ENCODE data around the gene MYOCD. TPM values are rescaled to one million over a fixed set of nuclear protein-coding genes. Genes with fewer than 3 reads are reported as not detected.

Gene MYOCD
- total RNA-seq, 1 donor from 2014 or later: 28.2 TPM

DNA sequence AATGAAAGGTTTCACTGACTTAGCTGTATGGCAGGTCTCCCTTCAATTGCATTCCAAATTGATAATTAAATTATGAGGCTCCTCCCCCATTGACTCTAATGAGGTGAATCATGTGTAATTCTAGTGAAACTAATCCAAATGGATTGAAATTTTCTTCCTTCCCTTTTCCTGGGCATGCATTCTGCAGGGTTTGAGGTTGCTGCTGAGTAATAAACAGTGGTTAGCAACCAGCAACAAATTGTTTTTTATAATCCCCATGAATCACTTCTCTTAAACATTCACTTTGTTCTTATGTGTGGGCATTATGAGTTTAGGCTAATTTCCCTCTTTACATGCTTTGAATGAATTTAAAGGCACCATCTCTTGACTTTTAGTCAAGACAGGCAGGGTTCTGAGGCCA lies 43.4 kb downstream of the MYOCD start:
- DNase-seq (ENCODE audit: low spot score): no peak

DNA sequence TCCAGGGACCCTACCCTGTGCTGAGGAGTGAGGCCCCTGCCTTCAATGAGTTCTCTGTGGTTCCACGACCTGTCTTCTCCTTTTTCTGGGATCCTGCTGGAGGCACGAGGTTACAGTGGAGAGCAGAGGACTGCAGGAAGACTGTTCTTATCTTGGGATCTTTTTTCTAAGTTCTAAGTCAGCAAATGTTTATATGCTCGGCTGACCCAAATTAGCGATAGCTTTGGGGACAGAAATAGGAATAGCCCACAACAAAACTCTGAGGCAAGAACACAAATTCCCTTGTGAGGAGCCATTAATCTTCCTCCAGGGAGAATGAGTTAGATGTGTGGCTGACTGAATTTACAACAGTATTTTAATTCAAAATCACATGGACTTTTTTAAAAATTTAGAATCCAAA lies 46.7 kb downstream of the MYOCD start:
- no peak for DNase-seq (ENCODE audit: low spot score)

DNA sequence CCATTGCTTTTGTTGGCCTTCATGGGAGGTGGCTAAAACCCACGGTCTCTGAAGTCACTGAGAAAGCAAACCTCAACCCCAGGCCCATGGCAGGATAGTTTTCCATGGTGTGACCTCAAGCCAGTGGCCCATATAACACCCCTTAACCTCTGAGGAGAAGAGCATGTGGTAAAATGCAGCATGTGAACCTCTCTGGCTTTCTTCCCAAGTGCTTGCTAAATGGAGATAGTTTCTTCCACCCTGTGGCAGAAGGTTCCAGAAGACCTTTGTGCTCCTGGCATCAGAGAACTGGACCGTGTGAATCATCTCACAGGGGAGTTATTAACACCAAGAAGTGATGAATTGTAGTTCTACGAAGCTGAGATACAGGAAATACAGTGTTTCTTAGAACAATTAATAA lies 47.3 kb downstream of the MYOCD start:
- no peak for DNase-seq (ENCODE audit: low spot score)

DNA sequence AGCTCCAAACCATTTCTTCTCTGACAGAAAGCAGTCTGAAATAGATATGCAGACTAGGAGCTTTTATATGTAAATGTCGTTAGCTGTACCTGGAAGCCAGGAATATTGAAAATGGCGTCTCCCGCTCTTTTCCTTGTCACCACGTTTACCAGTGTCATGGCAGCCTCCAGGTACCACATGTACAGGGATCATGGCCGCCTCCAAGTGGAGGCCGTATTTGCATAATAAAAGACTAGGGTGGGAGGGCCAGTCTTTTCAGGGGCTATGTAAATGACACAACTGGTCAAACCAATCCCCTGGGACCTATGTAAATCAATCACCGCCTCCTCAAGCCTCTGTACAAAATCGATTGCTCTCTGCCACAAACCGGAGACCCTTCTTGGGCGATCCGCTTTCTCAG lies 54.3 kb downstream of the MYOCD start:
- DNase-seq (ENCODE audit: low spot score): no peak

DNA sequence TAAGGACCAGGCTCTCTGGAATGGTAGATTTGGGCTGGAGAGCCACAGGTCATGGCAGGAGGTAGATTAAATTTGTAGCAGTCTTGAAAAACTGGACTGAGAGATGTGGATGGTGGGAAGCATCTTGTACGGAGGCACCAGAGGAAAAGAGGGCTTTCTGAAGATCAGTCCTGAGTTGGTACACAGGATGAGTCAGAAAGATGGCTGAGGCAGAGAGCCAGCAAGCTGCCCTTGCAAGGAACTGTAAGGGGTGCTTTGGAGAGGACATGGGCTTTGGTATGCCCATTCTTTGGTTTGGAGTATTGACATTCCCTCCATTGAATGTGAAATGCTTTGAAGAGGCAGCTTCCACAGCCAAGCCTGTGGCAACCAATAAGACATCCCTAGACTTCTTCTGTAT lies 55.9 kb downstream of the MYOCD start:
- no peak for DNase-seq (ENCODE audit: low spot score)

DNA sequence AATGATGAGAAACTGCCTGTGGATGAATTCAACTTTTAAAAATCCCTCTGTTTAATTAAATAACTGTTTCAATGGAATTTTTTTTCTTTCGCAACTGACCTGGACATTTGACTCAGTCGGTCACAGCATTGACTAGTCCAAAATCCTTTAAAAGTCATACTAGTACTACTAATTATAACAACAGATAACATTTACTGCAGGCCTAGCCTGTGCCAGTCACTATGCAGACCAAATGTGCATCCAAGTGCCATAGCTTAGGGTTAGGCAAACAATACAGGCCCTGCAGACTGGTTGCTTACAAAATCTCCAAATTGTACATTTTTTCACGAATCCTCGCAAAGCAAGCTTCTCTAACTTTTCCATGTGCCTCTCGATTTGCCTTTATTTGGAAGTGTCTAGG lies 56.6 kb downstream of the MYOCD start:
- DNase-seq (ENCODE audit: low spot score): no peak

DNA sequence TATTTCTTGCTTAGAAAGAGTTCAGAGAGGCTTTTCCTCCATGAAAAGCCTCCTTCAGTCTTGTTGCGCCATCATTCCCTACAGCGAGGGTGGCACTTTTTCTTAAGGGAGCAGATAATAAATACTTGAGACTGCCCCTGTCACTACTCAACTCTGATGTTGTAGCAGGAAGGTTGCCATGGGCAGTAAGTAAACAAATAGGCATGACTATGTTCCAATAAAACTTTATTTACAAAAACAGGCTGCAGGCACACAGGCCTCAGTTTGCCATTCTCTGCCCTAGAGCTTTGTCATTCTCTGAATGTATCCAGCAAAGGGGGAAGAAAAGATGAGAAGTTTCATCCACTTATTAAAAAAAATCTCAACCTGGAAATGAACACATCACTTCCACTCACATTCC lies 60.4 kb downstream of the MYOCD start:
- DNase-seq (ENCODE audit: low spot score): no peak

DNA sequence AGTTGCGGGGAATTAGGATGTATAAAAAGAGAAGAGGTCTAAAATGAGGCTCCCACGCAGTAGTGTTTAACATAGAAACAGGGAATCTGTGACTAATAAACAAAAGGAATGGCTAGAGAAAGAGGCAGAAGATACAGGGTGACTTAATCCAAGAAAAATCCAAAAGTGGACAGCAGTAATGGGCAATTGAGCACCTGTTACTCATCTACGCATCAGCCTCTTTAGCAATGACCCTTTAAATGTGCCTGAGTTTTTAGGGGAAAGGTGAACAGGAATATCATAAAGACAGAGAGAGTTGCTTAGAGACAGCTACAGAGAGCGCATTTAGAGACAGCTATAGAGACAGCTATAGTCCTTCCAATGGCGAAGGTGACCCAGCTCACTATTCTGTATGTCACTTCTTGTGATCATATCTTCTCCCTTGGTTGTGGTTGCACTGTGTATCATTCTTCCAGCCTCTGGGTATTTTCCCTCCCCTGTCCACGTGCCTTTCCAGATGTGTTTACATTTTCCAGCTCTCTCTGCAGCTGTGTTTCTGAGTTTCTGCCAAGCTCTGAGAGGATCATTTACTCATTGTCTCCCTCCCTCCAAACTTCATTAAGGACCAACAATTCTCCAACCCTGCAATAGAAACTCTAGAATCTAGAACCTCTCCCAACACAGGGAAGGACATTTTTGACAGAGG lies 61.5 kb downstream of the MYOCD start:
- no peak for DNase-seq (ENCODE audit: low spot score)

DNA sequence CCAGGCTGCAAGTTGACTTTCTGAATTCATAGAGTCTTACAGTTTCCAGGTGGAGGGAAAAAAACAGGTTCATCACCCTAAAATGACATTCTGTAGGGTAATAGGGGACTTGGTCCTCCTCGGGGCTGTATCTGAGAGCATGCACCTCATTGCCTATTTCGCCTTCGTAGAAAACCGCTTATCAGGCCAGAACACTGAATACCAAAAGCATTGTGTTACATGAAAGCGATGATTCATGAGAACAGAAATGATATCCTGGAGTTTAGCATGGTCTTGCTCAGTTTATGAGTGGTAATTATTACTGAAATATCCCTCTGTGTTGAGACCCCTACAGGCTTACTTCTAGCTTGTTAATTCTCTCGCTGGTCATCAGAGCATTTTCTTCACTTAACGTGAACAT lies 62.2 kb downstream of the MYOCD start:
- DNase-seq (ENCODE audit: low spot score): no peak

DNA sequence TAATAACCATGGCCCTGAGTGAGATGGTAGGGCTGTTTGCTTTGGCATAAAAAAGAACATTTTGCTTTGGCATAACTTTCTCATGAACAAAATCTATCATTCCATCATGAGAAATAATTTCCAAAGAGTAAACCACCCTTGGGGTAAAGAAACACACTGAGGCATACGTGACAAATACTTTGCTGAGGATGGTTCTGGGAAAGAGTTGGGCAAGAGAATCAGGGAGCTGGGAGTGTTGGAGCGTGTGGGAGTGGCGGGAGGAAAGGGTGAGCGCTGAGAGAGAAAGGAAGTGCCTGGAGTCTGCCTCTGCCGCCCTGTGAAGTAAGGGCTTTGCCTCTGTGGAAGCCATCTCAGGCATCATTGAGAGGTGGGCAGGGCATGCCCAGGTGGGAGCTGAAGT lies 63.4 kb downstream of the MYOCD start:
- DNase-seq (ENCODE audit: low spot score): no peak

DNA sequence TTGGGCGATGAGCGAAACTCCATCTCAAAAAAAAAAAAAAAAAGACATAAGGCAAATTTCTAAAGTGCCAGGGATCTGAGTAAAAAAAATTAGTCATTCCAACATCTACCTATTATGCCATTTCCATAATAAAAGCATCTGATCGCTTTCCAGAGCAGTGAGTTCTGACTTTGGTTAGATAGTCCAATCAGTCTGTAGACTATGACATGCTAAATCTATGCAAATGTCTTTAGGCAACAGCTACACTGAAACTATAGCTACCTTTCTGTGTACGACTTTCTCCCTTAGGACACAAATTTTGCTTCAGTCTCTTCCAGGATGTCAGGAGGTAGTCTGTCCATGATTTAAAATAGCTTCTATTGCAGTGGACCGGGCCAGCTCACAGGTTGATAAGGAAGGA lies 64.7 kb downstream of the MYOCD start:
- no peak for DNase-seq (ENCODE audit: low spot score)

DNA sequence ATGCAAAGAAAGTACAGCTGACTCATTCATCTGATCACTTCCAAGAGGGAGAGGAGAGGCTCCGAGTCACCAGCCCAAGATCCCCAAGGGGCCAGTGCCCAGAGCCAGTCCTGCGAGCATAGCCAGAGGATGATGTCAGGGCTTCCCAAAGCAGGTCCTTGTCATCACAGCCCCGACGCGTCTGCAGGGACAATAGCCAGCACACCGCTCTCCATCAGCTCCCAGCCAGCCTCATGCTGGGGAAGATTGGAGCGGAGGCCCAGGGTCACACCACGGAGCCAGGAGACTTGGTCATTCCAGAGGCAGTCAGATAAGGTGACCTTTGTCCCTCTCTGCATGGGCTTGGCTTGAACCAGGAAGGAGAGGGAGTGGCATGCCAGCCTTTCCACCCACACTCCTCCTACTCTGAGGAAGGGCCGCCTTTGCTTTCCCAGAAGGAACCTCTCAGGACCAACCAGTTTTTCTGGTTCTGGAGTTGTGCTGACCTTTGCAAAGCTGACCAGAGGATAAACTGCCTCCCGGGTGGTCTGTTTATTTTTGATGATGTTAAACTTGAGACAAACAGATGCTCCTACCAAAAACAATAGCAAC lies 65.3 kb downstream of the MYOCD start:
- DNase-seq (ENCODE audit: low spot score): peak; percentile 82

DNA sequence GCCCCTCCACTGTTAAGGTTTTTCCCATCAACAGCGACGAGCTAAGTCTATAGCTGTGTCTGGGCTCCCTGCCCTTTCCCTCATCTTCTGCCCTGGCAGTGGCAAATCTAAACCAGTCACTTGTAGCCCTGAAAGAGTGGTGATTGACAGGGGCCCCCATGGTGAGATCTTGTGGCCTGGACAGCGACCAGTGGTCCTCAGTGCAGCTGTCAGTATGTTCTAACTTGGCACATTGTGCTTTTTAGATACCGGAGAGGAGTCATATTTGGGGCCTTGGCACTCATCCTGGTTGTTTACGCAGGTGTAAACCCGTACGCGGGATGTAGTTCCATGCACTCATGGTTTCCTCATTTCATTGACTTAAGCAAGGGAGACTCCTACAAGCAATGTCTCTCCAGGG lies 66.1 kb downstream of the MYOCD start:
- DNase-seq (ENCODE audit: low spot score): no peak

DNA sequence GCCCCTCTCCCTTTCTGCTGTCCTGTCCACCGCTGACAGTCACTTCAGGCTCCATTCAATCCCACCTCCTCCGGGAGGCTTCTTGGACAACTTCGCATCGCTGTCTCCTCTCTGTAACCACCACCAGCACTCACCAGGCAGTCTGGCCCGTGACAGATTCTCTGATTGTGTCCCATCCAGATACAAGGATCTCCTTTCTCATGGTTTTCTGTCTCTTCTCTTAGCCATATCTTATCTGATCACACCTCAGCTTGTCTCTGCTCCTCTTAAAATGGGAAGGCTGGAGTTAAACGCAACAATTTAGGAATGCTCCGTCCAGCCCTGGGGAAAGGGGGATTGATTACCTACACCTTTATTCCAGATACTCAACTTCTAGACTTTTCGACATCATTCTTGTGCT lies 66.7 kb downstream of the MYOCD start:
- no peak for DNase-seq (ENCODE audit: low spot score)

DNA sequence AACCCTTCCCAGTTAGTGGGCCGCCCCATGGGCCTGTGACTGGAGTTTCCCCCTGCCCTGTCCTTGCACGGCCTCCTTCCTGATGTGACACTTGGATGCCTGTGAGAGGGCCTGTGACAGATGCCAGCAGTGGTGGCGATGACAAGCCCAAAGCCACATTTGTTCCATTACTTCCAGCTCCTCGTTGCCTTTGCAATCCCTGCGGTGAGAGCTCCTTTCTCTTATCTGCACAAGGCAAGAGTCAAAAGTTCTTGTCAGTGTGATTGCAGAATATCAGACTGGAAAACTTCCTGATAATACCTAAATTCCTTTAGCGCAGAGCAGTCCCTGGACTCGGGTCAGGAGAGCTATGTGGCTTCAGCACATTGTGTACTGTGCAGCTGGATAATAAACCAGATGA lies 69.2 kb downstream of the MYOCD start:
- DNase-seq (ENCODE audit: low spot score): peak; percentile 40

DNA sequence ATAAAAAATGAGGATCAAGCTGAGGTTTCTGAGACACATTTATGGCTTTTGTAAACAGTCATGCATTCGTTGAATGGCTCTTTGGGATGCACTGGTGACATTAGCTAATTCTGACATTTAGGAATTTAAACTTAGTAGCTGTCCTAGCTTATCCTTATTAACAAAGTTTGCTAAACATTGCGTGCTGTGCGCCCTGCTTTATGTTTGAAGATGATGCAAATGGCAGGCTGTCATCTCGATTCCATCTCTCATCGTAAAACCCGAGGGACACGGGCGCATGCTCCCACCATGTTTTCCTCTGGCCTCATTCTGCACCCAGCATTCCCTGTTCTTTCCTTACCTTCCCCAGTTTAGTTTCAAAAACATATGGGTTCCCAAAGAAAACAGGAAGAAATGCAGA lies 69.8 kb downstream of the MYOCD start:
- DNase-seq (ENCODE audit: low spot score): no peak

DNA sequence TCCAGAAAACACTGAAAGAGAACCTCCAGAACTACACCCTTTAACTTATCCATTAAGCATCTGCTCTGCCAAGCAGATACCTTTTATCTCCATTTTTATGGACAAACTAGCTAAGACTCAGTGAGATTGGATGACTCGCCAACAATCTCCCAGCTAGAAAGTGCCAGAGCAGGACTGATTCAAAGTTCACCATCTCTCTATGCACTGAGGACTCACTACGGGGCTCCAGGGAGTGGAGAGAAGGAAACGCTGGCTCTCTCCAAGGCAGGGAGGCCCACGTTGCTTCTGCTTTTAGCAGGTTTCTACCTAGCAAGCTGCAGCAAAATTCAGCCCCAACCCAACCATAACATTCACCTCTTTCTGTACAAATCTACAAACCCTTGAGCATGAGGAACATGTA lies 70.8 kb downstream of the MYOCD start:
- no peak for DNase-seq (ENCODE audit: low spot score)

DNA sequence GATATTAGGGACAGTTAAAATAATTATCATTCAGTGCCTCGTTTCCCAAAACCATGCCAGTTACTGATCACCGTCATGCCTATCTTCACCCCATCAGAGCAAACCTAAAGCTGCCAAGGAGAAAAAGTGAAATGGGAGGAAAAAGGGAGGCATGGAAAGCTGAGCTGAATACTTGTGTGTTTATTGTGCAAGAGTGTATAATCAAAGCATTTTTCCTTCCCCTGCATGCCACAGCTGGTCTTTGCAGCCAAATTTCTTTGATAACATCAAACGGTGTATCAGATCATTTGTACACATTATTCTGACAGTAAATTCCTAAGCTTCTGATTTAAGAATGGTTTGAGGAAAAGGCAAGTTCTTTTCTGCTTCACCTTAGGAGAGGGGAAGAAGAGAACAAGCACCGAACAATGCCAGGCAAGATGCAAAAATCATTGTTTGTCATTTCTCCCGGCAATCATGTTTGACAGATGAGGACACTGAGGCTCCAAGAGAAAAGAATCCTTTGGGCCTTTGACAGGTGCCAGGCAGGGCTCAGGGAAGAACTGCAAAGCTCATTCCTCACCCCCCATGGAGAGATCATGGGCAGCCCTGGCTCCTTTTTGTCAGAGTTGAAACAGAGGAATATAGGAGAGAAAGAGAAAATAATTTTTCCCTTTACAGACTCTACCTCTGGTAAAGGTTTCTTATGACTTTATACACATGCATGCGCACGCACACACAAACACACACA lies 72.2 kb downstream of the MYOCD start:
- DNase-seq (ENCODE audit: low spot score): no peak

DNA sequence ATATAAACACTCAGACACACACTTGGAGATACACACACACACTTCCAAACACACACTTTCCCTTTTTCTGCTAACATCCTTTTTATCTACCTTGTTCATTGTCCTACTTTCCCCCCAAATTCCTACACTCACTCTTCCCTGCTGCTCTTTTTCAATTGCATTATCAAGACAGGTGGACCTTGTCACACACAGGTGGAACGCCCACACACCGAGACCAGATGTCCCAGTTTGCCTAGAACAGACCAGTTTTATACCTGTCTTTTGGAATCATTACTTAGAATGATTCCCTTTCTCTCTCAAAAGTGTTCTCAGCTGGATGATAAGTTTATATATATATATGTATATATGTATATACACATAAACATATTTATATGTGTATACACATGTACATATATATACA lies 72.9 kb downstream of the MYOCD start:
- no peak for DNase-seq (ENCODE audit: low spot score)

DNA sequence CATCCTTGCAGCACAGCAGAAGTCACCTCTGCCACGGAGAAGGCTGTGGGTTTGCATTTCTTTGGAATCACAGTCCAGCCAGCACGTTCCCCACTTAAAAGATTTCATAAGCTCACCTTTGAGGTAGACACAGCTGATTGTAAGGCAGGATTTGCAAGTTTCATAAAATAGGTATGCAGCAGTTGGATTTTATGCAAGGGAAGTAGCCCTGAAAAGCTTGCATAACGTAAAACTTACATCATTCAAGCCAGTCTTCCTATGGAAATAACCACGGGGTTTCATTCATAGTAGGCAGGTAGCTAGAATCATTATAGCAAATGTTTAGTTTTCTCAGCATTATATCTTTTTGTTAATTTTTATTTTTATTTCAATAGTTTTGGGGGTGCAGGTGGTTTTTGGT lies 73.8 kb downstream of the MYOCD start:
- DNase-seq (ENCODE audit: low spot score): no peak

DNA sequence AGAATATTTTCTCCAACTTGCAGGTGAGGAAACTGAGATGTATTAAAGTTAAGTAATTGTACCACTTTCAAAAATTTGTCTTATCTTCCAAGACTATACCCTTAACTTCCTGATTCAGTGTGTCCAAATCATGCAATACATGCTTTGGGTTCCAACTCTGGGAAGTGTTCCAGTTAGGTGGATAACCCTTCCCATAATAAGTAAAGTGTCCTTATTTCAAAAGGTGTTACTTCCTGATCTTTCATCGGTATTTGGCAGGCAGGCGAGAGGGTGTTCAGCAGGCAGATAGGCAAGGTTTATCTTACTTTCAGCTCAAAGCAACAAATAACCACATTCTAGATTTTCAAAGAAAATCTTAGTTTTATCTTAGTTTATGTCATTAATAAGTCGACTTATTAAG lies 77.4 kb downstream of the MYOCD start:
- DNase-seq (ENCODE audit: low spot score): no peak

DNA sequence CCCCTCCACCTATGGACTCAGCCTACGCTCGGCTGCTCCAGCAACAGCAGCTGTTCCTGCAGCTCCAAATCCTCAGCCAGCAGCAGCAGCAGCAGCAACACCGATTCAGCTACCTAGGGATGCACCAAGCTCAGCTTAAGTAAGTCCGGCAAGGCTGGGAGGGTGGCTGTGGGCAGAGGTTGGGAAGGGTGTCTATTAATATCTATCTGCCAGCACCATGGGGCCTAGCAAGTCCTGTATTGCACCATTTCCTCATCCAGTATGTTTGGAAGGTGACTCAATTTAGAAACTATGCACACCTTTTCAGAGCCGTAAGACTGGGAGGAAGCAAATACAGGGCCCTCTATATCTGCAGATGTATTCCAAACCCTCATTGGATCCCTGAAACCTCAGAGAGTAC lies 78.6 kb downstream of the MYOCD start:
- DNase-seq (ENCODE audit: low spot score): no peak

DNA sequence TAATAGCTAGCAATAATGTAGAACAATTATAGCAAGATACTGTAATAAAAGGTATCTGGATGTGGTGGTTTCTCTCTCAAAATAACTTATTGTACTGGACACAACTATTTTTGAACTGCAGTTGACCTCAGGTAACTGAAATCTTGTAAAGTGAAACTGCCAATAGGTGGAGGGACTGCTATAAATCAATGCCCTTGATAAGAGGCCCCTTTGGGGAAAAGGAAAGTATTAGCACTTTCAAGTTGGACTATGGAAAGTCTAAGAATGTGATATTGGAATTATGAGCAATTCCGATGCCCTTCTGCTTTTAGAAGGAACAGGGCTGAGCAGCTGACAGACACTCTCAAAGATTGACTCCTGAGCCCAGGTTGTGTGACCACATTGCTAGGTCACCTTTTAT lies 79.1 kb downstream of the MYOCD start:
- no peak for DNase-seq (ENCODE audit: low spot score)

DNA sequence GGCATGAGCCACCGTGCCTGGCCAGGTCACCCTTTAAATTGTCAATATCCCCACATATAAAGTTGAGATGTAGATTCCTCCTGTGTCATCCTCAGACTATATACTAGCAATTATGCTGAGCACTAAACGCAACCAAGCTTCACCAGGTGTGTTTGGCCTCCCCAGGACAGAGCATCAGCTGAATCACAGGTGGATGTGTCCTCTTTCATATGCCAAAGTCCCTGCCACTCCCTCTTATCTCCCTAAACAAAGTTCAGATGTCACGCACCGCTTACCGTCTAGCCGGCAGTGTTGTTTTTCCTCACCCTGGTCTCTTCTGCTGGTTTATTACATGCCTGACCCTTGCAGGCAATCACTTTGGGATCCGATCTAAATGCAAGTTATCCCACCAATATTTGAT lies 79.8 kb downstream of the MYOCD start:
- no peak for DNase-seq (ENCODE audit: low spot score)

Data from ureter (tissue), 1 donor.